NCI-H187 treated with DMSO at 0.1 percent for 48 hours (cell line): Measurements from ENCODE around the gene PTPRU.

Experiments
- DNase-seq: peaks from one replicate; lab custom pipeline; 2025; lab: John Stamatoyannopoulos, UW

Gene PTPRU

GRCh38 chr1:29335573-29335972 is 99.3 kb downstream of the PTPRU start:
- no peak for DNase-seq

GRCh38 chr1:29338908-29339575 is 102.7 kb downstream of the PTPRU start:
- no peak for DNase-seq

DNA sequence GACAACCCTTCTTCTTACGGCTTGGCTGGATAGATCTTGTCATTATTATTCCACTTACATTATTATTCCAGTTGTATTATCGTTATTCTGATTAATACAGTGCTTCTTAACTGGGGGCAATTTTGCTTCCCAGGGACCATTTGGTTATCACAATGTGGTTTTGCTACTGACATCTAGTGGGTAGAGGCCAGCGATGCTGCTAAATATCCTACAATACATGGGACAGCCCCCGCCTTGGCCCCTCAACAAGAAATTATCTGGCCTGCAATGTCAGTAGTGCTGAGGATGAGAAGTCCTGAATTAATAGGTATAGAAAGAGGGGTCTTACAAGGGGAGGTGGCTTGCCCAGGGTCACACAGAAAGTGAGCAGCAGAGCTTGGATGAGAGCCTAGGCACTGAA is 105.6 kb downstream of the PTPRU start:
- no peak for DNase-seq

DNA sequence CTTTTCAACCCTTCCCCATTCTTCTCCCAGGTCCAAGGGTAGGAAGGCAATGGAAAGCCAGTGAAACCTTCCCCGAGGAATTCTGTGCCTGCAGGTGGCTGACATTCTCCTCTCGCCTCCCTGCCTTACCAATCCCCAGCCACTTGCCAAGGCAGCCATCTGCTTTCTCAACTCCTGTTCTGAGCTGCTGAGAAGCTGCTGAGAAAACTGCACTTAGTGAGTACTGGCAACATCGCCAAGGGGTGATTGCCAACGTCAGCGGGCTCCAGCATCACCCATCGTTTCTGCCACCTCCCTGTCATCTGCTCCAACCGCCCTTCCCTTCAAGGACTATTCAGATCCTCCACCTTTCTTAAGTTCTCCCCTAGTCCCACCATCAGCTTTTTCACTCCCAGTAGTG is 106.0 kb downstream of the PTPRU start:
- DNase-seq, result no peak

- no peak for DNase-seq
These were observed 106.7 kb downstream of the PTPRU start for GRCh38 chr1:29342983-29343382.

GRCh38 chr1:29343476-29343875 is 107.2 kb downstream of the PTPRU start:
- no peak for DNase-seq

DNA sequence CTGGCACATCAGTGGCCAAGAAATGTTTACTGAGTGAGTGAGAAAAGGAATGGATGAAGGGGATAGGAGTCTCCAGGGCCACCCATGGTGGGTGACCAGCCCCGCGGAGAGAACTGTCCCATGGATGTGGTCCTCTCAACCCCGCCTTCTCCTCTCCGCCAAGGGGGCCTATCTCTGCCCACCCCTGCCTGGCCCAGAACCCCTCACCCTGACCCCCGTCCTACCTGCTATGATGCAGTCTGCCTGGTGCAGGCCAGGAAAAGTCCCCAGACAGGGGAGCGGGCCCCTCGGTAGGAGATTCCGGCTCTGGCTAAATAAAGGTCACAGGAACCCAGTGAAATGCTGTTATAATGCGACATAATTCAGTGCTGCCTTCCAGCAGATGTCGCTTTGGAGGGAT is 107.6 kb downstream of the PTPRU start:
- DNase-seq, result no peak

GRCh38 chr1:29344336-29344735 is 108.0 kb downstream of the PTPRU start:
- no peak for DNase-seq

DNA sequence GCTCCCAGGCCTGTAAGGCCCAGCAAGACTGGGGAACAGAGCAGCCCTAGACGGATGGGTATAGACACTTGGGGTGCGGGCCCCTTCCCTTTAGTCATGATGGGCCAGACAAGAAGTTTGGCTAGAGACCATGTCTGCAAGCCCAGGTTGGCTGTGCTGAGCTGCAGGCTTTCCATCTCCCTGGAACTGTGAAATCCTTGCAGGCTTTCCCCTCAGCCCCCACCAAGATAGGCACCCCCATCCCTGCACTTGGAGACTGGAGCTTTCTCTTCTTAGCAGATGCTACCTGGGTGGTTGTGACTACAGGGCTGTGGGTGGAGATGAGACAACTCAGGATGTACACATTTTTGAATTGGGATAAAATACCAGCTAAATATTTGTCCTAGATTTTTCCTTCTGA is 110.3 kb downstream of the PTPRU start:
- no peak for DNase-seq

- no peak for DNase-seq
These were observed 113.7 kb downstream of the PTPRU start for GRCh38 chr1:29349871-29350491.

DNA sequence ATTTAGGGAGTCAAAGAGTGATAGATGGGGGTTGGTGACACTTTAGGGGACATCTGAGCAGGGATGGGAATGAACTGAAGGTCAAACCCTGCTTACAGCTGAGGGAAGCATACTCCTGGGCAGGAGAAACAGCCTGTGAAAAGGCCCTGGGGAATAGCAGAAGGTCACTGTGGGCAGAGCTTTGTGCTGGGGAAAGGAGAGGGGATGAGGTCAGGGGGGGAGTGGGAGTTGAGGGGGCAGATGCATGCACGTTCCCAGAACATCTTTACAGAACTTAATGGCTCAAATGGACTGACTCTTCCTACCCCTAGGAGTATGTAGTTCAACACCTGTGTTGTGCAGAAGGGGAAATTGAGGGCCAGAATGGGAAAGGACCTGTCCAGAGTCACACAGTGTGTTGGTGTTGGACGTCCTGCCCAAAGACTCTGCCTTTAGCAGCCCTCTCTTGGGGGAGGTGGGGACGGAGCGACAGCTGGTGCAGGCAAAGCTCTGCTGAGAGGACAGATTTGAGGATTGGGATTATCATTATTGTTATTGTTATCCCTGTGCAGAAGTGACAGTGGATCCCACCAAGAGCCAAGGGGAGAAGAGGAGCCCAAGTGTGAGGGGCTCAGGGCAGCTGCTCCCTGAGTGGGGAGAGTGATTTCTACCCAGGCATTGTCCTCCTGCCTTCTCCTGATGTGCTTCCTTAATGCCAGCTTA is 116.5 kb downstream of the PTPRU start:
- no peak for DNase-seq

DNA sequence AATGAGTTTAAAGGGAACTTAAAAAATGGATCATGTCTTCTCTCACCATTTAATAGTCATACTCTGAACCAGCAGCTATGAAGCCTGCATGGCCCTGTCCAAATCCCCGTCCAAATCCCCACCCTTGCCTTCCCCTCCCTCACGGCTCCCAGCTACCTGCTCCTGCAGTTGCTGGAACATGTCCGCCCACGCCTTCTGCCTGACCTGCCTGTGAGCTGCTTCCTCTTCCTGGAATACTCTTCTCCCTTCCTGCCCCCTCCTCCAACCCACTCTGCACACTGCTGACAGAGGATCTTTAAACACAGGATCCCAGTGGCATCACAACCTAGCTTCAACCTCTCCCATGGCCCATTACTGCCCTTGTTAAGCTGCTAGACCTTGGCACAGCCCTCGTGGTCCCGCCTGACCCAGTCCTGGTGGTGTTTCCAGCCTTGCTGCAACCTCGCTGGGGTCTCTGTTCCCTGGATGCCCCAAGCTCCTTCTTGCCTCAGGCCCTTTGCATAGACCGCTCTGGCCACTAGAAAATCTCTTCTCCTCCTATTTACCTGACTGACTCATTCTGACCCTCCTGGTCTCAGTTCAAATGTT is 118.3 kb downstream of the PTPRU start:
- DNase-seq, result no peak

DNA sequence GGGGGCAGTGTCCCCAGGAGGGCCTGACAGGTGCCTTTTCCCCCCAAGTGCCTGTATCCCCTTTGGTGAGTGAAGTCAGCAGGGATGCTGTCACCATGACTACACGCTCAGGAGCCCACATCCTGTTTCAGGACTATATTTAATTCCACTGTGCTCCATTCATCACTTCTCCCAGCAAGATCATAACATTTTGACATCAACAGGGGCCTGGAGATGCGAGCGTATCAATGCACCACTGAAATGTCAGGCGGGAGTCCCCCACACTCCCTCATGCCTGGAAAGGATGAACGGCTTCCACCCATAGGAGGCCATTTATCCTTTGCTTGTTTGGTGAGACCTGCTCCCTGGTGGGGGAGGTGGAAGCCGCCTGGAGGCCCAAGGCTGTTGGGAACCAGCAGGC is 119.1 kb downstream of the PTPRU start:
- no peak for DNase-seq

- DNase-seq, result no peak
These were observed 120.3 kb downstream of the PTPRU start for GRCh38 chr1:29356663-29357062.

DNA sequence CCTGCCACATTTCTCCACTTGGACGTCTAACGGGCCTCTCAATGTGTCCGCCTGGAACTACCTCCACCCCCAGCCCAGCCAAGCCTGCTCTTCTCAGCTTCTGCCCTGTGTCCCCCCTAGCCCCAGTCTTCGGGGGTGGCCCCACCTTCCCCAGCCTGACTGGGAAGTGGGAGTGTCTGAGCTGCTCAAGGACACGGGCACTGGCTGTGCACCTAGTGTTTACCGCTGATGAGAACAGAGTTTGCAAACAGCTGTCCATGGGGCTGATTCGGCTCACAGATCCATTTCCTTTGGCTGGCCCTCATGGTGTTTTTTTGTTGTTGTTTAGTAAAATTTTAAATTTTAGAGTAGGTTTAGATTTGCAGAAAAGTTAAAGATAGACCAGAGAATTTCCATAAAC is 121.1 kb downstream of the PTPRU start:
- no peak for DNase-seq

- no peak for DNase-seq
These were observed 121.9 kb downstream of the PTPRU start for GRCh38 chr1:29358183-29358582.

- no peak for DNase-seq
These were observed 124.4 kb downstream of the PTPRU start for GRCh38 chr1:29360768-29361167.

DNA sequence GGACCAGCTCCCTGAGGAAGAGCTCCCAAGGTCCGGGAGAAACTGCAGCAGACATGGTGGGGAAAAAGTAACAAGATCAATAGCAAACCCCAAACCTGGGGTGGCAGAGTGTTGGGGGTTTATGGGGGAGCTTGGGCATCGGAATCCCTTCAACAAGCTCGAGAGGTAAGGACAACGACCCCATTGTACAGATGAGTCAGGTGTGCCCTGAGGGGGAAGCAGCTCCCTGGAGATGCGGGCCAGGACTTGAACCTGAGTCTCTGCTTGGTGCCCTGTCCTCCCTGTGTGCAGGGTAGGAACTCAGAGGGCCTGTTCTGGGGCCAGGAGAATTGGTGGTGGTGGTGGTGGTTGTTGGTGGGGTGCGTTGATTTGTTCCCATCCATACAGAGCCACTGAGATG is 125.4 kb downstream of the PTPRU start:
- no peak for DNase-seq

- no peak for DNase-seq
These were observed 125.8 kb downstream of the PTPRU start for GRCh38 chr1:29362116-29362515.

GRCh38 chr1:29362764-29363163 is 126.4 kb downstream of the PTPRU start:
- no peak for DNase-seq

DNA sequence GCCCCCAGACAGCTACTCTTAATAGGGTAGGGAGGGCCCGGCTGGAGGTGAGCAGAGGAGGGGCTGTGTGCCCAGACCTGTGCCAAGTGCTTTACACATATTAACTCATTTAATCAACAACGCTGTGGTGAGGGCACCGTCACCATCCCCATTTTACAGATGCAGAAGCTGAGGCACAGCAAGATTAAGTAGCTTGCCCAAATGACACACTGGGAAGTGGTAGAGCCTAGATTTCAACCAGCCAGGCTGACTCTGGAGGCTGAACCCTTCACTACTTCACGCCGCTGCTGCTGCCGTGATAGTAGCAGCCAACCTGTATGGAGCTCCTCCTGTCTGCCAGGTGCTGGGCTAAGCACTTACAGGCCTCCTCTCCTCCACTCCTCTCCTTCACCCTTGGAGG is 127.2 kb downstream of the PTPRU start:
- no peak for DNase-seq

DNA sequence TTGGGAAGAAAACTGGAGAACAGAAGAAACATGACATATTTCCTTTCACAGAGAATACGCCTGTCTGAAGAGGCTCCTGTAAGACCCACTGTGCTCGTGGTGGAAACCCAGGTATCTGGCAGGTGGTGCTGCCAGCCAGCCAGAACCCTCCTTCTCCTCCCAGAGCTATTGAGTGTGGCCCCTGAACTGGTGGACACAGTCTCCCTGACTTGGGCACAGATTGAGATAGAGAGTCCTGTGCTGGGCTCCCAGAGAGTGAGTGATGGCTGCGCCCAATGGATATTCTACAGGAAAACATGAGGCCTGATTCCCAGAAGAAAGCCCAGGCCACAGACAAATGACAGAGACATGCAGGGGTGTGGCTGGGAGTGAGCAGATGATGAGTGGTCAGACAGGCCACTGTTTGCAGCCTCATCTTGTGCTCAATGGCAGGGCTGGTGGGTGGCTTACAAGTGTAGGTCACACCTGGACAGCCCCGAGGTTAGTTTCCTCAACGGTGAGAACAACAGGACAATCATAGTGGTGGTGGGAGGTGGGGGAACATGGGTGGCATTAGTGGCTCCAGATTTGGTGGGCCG is 127.9 kb downstream of the PTPRU start:
- no peak for DNase-seq
